K562 (cell line): ENCODE results near the gene RAD50. TPM values are rescaled to one million over a fixed set of nuclear protein-coding genes. Genes with fewer than 3 reads are reported as not detected.

Experiments
- CHD4 ChIP-seq: fragments of 200-600 bp; sonication (generic); IDR thresholded peaks from 3 replicates; pipeline ENCODE4 v1.6.1; 2012; ENCODE audit warnings: low read depth, mild to moderate bottlenecking, mixed read lengths, low read length, inconsistent platforms; ENCODE audit not compliant: insufficient read depth, insufficient replicate concordance, poor library complexity, severe bottlenecking
- DIDO1 ChIP-seq: fragments of 450-650 bp; IDR thresholded peaks from 2 replicates; pipeline ENCODE4 v1.6.1; 2016; ENCODE audit warnings: low read depth, missing biosample characterization, missing genetic modification characterization
- FOXA1 ChIP-seq: fragments of 450-650 bp; IDR thresholded peaks from 2 replicates; pipeline ENCODE4 v1.6.1; 2016; ENCODE audit warnings: mild to moderate bottlenecking, borderline replicate concordance
- HMG20A ChIP-seq: fragments of 450-650 bp; formaldehyde crosslinking; conservative IDR thresholded peaks from 2 replicates; pipeline ENCODE4 v1.4.0; 2020; ENCODE audit warnings: mild to moderate bottlenecking, mixed read lengths
- HNRNPK ChIP-seq: fragments of 200-400 bp; formaldehyde crosslinking; IDR thresholded peaks from one replicate; pipeline ENCODE4 v1.6.1; 2018; ENCODE audit warnings: mild to moderate bottlenecking, low read depth, low read length; ENCODE audit not compliant: poor library complexity, severe bottlenecking
- HNRNPLL ChIP-seq: fragments of 200-400 bp; formaldehyde crosslinking; IDR thresholded peaks from 2 replicates; pipeline ENCODE4 v1.6.1; 2017; ENCODE audit warnings: low read length, low read depth, mild to moderate bottlenecking; ENCODE audit not compliant: poor library complexity, severe bottlenecking
- PURB ChIP-seq: sonication (generic); formaldehyde crosslinking; IDR thresholded peaks from 2 replicates; pipeline ENCODE4 v1.9.0; 2021; ENCODE audit warnings: low read depth, mild to moderate bottlenecking, missing genetic modification reagents
- RFX7 ChIP-seq: fragments of 250-450 bp; sonication (Bioruptor Pico); IDR thresholded peaks from 2 replicates; pipeline ENCODE4 v1.5.1; 2021; ENCODE audit warnings: mild to moderate bottlenecking
- RHOXF2B ChIP-seq: fragments of 250-450 bp; sonication (Bioruptor Pico); conservative IDR thresholded peaks from 2 replicates; pipeline ENCODE4 v1.5.1; 2021
- SMAD4 ChIP-seq: fragments of 250-450 bp; sonication (Bioruptor Pico); conservative IDR thresholded peaks from 2 replicates; pipeline ENCODE4 v1.8.0; 2021; ENCODE audit warnings: inconsistent platforms, mild to moderate bottlenecking, moderate library complexity
- ZNF146 ChIP-seq: IDR thresholded peaks from one replicate; pipeline ENCODE4 v1.6.1; 2018; ENCODE audit warnings: missing compliant biosample characterization; ENCODE audit not compliant: unreplicated experiment
- polyA plus RNA-seq, 8 experiments: library from polyadenylated mRNA; depleted of rRNA in 4 of 8; stranded (reverse) in 5 of 8; unstranded in 3 of 8; fragments of >200 nt; fragmentation: Nextera tagmentation in 2 of 8; fragmentation: Illumina TruSeq in 1 of 8; extraction: Ambion mirVana in 2 of 8; extraction: Trizol in 1 of 8; gene quantifications; 2 replicates each; pipeline versions ENCODE4 v1.2.1 to v1.2.3, GENCODE V29; 2011 to 2014; ENCODE audit warnings: inconsistent platforms in 1 of 8, missing spikeins in 1 of 8
- total RNA-seq, 7 experiments: library from RNA; depleted of rRNA in 6 of 7; stranded (reverse); fragments of >200 nt in 6 of 7; fragmentation: Illumina TruSeq in 2 of 7; extraction: Trizol in 2 of 7; gene quantifications; 2 replicates each; pipeline versions ENCODE4 v1.2.1 to v1.2.3, GENCODE V29; 2011 to 2021; ENCODE audit warnings: low replicate concordance in 1 of 7
- TF ChIP-seq, protein P1 (sequence below), 2 experiments: fragments of 450-650 bp; IDR thresholded peaks; 2 replicates each; pipeline ENCODE4 v1.6.1; 2016; ENCODE audit warnings: mild to moderate bottlenecking in 2 of 2, borderline replicate concordance in 1 of 2, low read depth in 1 of 2, moderate library complexity in 1 of 2
- TF ChIP-seq, protein P2 (sequence below): fragments of 450-650 bp; IDR thresholded peaks from 2 replicates; pipeline ENCODE4 v1.7.1; 2018; ENCODE audit warnings: mild to moderate bottlenecking, low read depth; ENCODE audit not compliant: partially characterized antibody
- TF ChIP-seq, protein P3 (sequence below): fragments of 250-450 bp; sonication (Bioruptor Pico); IDR thresholded peaks from 2 replicates; pipeline ENCODE4 v1.5.0; 2020; ENCODE audit warnings: mild to moderate bottlenecking

Gene RAD50
- total and polyA plus RNA-seq, 9 of the 15 experiments (the other 6 are each of a cell fraction or from before 2014, with no cell fraction given), result 15.3 to 74.2 (median 44.1) TPM

DNA sequence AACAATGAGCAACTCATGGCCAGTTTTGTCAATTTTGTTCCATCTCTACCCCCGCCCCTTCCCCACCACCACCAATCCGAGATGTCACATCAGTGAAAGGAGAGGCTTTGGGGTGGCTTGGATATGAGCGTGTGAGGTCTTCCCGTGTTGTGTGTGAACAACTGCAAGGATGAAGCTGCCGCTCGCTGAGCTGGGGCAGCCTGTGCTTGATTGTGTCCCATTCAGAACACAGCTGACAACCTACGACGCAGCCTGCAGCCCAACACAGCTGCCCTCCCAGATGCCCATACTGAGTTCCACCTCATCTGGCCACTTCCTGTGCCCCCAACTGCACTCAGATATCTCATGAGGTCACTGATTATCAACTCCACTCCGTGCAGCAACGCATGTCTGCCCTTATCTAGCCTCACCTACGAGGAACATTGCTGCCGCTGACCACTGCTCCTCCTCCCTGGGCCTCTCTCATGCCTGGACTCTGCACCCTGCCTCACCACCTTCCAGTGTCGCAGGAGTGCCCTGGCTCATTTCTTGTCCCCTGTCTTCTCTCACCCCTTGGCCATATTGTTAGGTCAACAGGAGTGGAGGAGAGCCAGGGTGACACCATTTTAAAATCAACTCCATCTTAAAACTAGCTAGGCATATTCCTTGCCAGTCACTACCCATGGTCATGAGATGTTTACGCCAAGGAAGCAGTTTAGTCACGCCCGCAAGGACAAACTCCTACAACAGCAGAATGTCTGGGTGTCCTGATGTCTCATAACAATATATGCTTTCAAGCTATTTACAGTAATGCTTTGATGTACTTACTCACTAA lies 109.7 kb downstream of the RAD50 start (continued):
- TF ChIP-seq, protein P1, sequence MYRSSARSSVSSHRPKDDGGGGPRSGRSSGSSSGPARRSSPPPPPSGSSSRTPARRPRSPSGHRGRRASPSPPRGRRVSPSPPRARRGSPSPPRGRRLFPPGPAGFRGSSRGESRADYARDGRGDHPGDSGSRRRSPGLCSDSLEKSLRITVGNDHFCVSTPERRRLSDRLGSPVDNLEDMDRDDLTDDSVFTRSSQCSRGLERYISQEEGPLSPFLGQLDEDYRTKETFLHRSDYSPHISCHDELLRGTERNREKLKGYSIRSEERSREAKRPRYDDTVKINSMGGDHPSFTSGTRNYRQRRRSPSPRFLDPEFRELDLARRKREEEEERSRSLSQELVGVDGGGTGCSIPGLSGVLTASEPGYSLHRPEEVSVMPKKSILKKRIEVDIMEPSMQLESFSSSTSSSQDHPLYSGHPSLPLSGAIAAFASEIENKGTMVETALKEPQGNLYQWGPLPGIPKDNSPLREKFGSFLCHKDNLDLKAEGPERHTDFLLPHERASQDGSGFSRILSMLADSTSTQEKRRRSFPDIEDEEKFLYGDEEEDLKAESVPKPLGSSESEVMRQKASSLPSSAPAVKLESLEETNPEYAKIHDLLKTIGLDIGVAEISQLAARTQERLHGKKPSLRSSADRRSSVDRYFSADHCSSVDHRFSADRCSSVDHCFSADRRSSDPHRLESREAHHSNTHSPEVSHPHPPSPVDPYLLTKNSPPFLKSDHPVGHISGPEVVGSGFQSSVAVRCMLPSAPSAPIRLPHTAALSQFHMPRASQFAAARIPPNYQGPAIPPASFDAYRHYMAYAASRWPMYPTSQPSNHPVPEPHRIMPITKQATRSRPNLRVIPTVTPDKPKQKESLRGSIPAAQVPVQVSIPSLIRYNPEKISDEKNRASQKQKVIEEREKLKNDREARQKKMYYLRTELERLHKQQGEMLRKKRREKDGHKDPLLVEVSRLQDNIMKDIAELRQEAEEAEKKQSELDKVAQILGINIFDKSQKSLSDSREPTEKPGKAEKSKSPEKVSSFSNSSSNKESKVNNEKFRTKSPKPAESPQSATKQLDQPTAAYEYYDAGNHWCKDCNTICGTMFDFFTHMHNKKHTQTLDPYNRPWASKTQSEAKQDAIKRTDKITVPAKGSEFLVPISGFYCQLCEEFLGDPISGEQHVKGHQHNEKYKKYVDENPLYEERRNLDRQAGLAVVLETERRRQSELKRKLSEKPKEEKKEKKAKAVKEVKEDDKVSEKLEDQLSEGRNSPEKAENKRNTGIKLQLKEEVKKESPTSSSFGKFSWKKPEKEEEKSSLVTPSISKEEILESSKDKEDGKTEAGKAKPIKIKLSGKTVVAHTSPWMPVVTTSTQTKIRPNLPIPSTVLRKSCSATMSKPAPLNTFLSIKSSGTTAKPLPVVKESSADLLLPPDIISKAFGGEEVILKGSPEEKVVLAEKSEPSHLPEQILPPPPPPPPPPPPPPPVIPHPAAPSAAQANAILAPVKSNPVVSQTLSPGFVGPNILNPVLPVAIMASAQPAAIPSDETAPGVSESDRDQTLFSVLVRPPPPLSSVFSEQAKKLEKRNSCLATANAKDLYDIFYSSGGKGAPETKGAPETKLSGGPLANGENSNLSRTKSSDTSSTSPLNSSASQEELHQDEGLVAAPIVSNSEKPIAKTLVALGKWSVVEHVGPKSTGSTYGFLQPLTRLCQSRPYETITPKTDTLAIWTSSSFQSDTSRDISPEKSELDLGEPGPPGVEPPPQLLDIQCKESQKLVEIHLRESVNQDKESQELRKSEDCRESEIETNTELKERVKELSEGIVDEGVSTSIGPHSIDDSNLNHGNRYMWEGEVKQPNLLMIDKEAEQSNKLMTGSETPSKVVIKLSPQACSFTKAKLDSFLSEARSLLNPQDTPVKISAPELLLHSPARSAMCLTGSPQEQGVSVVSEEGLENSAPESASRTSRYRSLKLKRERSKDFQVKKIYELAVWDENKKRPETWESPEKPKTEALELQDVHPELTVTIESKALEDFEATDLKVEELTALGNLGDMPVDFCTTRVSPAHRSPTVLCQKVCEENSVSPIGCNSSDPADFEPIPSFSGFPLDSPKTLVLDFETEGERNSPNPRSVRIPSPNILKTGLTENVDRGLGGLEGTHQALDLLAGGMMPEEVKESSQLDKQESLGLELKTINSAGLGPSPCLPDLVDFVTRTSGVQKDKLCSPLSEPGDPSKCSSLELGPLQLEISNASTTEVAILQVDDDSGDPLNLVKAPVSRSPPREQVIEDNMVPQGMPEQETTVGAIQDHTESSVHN (IDR thresholded peaks at IDR 0.05; ENCODE audit: borderline replicate concordance in 1 of 2, low read depth in 1 of 2), result no peak
- TF ChIP-seq HNRNPK (no peak), CHD4 (no peak), DIDO1 (tag) (peak; percentile 73), HNRNPLL (no peak), FOXA1 (no peak), RFX7 (CRISPR knock-in tag) (peak; percentile 84; the same call in 1 of the 2 replicates), RHOXF2B (peak; percentile 92), SMAD4 (CRISPR knock-in tag) (peak; percentile 97), ZNF146 (CRISPR knock-in tag) (no peak), HMG20A (CRISPR knock-in tag) (peak; percentile 80; the same call in 1 of the 2 replicates), PURB (CRISPR knock-in tag) (no peak)
- TF ChIP-seq, protein P2, sequence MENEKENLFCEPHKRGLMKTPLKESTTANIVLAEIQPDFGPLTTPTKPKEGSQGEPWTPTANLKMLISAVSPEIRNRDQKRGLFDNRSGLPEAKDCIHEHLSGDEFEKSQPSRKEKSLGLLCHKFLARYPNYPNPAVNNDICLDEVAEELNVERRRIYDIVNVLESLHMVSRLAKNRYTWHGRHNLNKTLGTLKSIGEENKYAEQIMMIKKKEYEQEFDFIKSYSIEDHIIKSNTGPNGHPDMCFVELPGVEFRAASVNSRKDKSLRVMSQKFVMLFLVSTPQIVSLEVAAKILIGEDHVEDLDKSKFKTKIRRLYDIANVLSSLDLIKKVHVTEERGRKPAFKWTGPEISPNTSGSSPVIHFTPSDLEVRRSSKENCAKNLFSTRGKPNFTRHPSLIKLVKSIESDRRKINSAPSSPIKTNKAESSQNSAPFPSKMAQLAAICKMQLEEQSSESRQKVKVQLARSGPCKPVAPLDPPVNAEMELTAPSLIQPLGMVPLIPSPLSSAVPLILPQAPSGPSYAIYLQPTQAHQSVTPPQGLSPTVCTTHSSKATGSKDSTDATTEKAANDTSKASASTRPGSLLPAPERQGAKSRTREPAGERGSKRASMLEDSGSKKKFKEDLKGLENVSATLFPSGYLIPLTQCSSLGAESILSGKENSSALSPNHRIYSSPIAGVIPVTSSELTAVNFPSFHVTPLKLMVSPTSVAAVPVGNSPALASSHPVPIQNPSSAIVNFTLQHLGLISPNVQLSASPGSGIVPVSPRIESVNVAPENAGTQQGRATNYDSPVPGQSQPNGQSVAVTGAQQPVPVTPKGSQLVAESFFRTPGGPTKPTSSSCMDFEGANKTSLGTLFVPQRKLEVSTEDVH, result no peak
- TF ChIP-seq, protein P3, sequence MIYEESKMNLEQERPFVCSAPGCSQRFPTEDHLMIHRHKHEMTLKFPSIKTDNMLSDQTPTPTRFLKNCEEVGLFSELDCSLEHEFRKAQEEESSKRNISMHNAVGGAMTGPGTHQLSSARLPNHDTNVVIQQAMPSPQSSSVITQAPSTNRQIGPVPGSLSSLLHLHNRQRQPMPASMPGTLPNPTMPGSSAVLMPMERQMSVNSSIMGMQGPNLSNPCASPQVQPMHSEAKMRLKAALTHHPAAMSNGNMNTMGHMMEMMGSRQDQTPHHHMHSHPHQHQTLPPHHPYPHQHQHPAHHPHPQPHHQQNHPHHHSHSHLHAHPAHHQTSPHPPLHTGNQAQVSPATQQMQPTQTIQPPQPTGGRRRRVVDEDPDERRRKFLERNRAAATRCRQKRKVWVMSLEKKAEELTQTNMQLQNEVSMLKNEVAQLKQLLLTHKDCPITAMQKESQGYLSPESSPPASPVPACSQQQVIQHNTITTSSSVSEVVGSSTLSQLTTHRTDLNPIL (CRISPR knock-in tag), result peak; percentile 90
